Caco-2 (cell line): ENCODE data around the gene ZFYVE19. TPM values are rescaled to one million over a fixed set of nuclear protein-coding genes. Genes with fewer than 3 reads are reported as not detected.

Experiments used
- BruUV-seq: library from RNA; stranded (reverse); fragments of 400-500 nt; replicated peaks from 2 replicates; lab custom pipeline; 2021; lab: Mats Ljungman, UMichigan
- CTCF ChIA-PET: fragments of 300-600 bp; sonication (Branson Sonifier 250); formaldehyde crosslinking; loops from one replicate; lab custom pipeline; 2022; ENCODE audit warnings: antibody characterized with exemption; lab: Charles Lee
- POLR2A ChIA-PET: fragments of 300-600 bp; sonication (Branson Sonifier 250); formaldehyde crosslinking; loops from one replicate; lab custom pipeline; 2022; ENCODE audit warnings: antibody characterized with exemption; lab: Charles Lee
- DNase-seq, 2 experiments: peaks; one replicate each; pipeline versions ENCODE4 v3.0.0 to v3.0.0-alpha.2; 2020 to 2022
- H3K27me3 ChIP-seq: replicated peaks from 2 replicates; pipeline ENCODE4 v1.6.0; 2011; ENCODE audit warnings: low read length; ENCODE audit not compliant: control insufficient read depth, insufficient read depth
- H3K36me3 ChIP-seq: 2 replicates; pipeline ENCODE4 v1.5.1; 2011; ENCODE audit warnings: low read length; ENCODE audit not compliant: control insufficient read depth, insufficient read depth
- H3K4me1 ChIP-seq: fragments of 250-450 bp; sonication (Bioruptor Pico); 2 replicates; pipeline ENCODE4 v1.5.1; 2020; ENCODE audit warnings: mild to moderate bottlenecking
- H3K4me3 ChIP-seq: 2 replicates; pipeline ENCODE4 v1.5.1; 2011; ENCODE audit warnings: low read depth, mild to moderate bottlenecking, control low read depth, low read length
- H3K9me3 ChIP-seq: fragments of 250-450 bp; sonication (Bioruptor Pico); 2 replicates; pipeline ENCODE4 v1.5.1; 2020; ENCODE audit warnings: mild to moderate bottlenecking, moderate library complexity
- H3K27ac Mint-ChIP-seq: one replicate; pipeline ENCODE4 v1.8.0; 2022; ENCODE audit warnings: mixed read lengths; ENCODE audit not compliant: unreplicated experiment
- H3K27me3 Mint-ChIP-seq: one replicate; pipeline ENCODE4 v1.8.0; 2022; ENCODE audit warnings: mixed read lengths; ENCODE audit not compliant: insufficient read depth, unreplicated experiment
- H3K36me3 Mint-ChIP-seq: one replicate; pipeline ENCODE4 v1.8.0; 2022; ENCODE audit warnings: mild to moderate bottlenecking, mixed read lengths; ENCODE audit not compliant: insufficient read depth, unreplicated experiment
- H3K4me1 Mint-ChIP-seq: one replicate; pipeline ENCODE4 v1.8.0; 2022; ENCODE audit warnings: low read depth, mixed read lengths; ENCODE audit not compliant: unreplicated experiment
- H3K4me3 Mint-ChIP-seq: one replicate; pipeline ENCODE4 v1.8.0; 2022; ENCODE audit warnings: mild to moderate bottlenecking, moderate library complexity, mixed read lengths; ENCODE audit not compliant: unreplicated experiment
- H3K9me3 Mint-ChIP-seq: one replicate; pipeline ENCODE4 v1.8.0; 2022; ENCODE audit warnings: mixed read lengths; ENCODE audit not compliant: unreplicated experiment
- CTCF ChIP-seq, 2 experiments: fragments of 200-600 bp in 1 of 2; IDR thresholded peaks; 1 replicate in 1 of 2; 2 replicates in 1 of 2; pipeline versions ENCODE4 v1.5.1 to v1.8.0; 2011 to 2022; ENCODE audit warnings: antibody characterized with exemption in 1 of 2, control low read depth in 1 of 2, inconsistent platforms in 1 of 2, low read depth in 1 of 2, low read length in 1 of 2, mild to moderate bottlenecking in 1 of 2, moderate library complexity in 1 of 2; ENCODE audit not compliant: insufficient read depth in 1 of 2, severe bottlenecking in 1 of 2, unreplicated experiment in 1 of 2
- intact Hi-C: fragments of 100-400 bp; cut with micrococcal nuclease; formaldehyde crosslinking; loops from one replicate; pipeline ENCODE4 v1.10.0; 2022; ENCODE audit not compliant: unreplicated experiment
- total RNA-seq: library from RNA; stranded (reverse); gene quantifications from 2 replicates; pipeline ENCODE4 v1.2.3, GENCODE V29; 2022

ZFYVE19 gene
- total RNA-seq, 1 experiment from 2014 or later = 26.7 TPM

GRCh38 chr15:40785814-40786213 lies 21.1 kb upstream of the ZFYVE19 start:
- H3K27me3 Mint-ChIP-seq = no peaks in the 10 kb centered on the region
- no peak overlapping the region for H3K27ac Mint-ChIP-seq
- H3K36me3 Mint-ChIP-seq = no peaks in the 10 kb centered on the region
- Histone ChIP-seq H3K4me3 (no peak overlapping the region), H3K4me1 (peaks cover 14% of the 10 kb centered on the region), H3K27me3 (no peaks in the 10 kb centered on the region), H3K36me3 (no peaks in the 10 kb centered on the region; the same call in 1 of the 2 replicates), H3K9me3 (no peaks in the 10 kb centered on the region)
- POLR2A ChIA-PET = no interaction called here
- intact Hi-C loops = loop anchor here (10.0 kb wide), 1 partner anchor 191 kb away; the partner anchor contains the start of gene KNL1
- BruUV-seq = no TSS peak
- CTCF ChIA-PET = interaction anchor here (0.7 to 2.4 kb wide), 12 partner anchors 15 to 118 kb away, joined by 3 to 13 read pairs (median 4); partner anchors contain the start of genes RHOV and VPS18
- H3K4me3 Mint-ChIP-seq = no peak overlapping the region
- H3K9me3 Mint-ChIP-seq = no peaks in the 10 kb centered on the region
- TF ChIP-seq CTCF (IDR thresholded peaks at IDR 0.05; ENCODE audit: insufficient read depth in 1 of 2, low read depth in 1 of 2, low read length in 1 of 2, severe bottlenecking in 1 of 2, unreplicated experiment in 1 of 2) = no peak
- peaks cover 15% of the 10 kb centered on the region for H3K4me1 Mint-ChIP-seq
- no peak for DNase-seq

DNA sequence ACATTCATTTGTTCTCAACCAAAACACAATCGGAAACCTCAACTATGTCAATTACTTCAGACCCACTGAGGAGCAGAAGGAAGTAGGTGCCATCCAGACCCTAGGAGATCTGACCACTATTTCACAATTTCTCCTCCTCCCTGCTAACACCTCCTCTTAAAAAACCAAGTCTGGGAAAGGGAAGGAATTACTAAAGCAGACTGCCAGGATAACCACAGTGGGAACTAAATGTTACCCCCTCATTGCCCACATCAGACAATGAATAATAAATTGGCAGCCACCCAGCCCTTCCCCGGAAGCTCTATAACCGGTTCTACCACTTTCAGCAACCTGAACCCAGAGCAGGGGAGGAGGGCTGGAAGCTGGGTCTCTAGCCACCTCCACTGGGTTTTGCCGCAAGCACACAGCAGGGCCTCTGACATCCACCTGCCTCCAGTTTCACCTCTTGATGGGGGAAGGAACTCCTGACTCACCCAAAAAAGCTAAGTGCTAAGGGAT lies 19.5 kb upstream of the ZFYVE19 start:
- H3K27me3 ChIP-seq = no peaks in the 10 kb centered on the region
- TF ChIP-seq CTCF (IDR thresholded peaks at IDR 0.05; ENCODE audit: insufficient read depth in 1 of 2, low read depth in 1 of 2, low read length in 1 of 2, severe bottlenecking in 1 of 2, unreplicated experiment in 1 of 2) = no peak
- no peaks in the 10 kb centered on the region for H3K36me3 Mint-ChIP-seq
- no peak overlapping the region for H3K27ac Mint-ChIP-seq
- H3K4me3 ChIP-seq = no peak overlapping the region
- no peaks in the 10 kb centered on the region; the same call in 1 of the 2 replicates for H3K36me3 ChIP-seq
- BruUV-seq = no TSS peak
- no peak overlapping the region for H3K4me3 Mint-ChIP-seq
- H3K27me3 Mint-ChIP-seq = no peaks in the 10 kb centered on the region
- intact Hi-C loops = loop anchor here (10.0 kb wide), 1 partner anchor 193 kb away; the partner anchor contains the start of gene KNL1
- CTCF ChIA-PET = interaction anchor here (0.5 to 2.2 kb wide), 6 partner anchors 9 to 140 kb away, joined by 3 to 6 read pairs (median 3); partner anchors contain the start of gene RHOV
- peaks cover 15% of the 10 kb centered on the region for H3K4me1 Mint-ChIP-seq
- H3K9me3 Mint-ChIP-seq = no peaks in the 10 kb centered on the region
- H3K9me3 ChIP-seq = no peaks in the 10 kb centered on the region
- DNase-seq = no peak
- peaks cover 14% of the 10 kb centered on the region for H3K4me1 ChIP-seq
- POLR2A ChIA-PET = interaction anchor here (1.0 to 1.2 kb wide), 2 partner anchors 70 to 865 kb away, joined by 3 to 4 read pairs; no protein-coding TSS in a partner anchor

DNA sequence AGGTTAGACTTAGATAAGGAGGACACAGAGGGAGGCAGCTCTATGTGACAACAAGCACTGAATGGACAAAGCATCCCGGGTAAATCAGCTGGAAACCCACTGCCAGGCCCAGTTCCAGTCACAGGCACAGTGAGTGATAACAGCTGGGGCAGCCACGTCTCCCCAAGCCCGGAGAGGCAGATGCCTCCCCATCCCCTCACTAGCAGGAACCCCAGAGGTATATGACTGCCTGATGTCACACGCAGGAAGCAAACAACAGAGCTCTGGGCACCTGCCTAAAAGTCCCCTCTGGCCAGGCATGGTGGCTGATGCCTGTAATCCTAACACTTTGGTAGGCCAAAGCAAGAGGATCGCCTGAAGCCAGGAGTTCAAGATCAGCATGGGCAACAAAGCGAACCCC lies 18.9 kb upstream of the ZFYVE19 start:
- POLR2A ChIA-PET = interaction anchor here (1.0 to 1.2 kb wide), 2 partner anchors 69 to 866 kb away, joined by 3 to 4 read pairs; no protein-coding TSS in a partner anchor
- no peaks in the 10 kb centered on the region for H3K27me3 ChIP-seq
- no peak overlapping the region for H3K27ac Mint-ChIP-seq
- CTCF ChIA-PET = interaction anchor here (0.6 to 2.2 kb wide), 4 partner anchors 9 to 104 kb away, joined by 3 to 6 read pairs (median 4); partner anchors contain the start of gene RHOV
- H3K9me3 ChIP-seq = no peaks in the 10 kb centered on the region
- DNase-seq = no peak
- H3K4me3 ChIP-seq = no peak overlapping the region
- intact Hi-C loops = loop anchor here (10.0 kb wide), 1 partner anchor 193 kb away; the partner anchor contains the start of gene KNL1
- H3K4me3 Mint-ChIP-seq = no peak overlapping the region
- no peak for TF ChIP-seq CTCF (IDR thresholded peaks at IDR 0.05; ENCODE audit: insufficient read depth in 1 of 2, low read depth in 1 of 2, low read length in 1 of 2, severe bottlenecking in 1 of 2, unreplicated experiment in 1 of 2)
- H3K36me3 ChIP-seq = no peaks in the 10 kb centered on the region; the same call in 1 of the 2 replicates
- H3K27me3 Mint-ChIP-seq = no peaks in the 10 kb centered on the region
- peaks cover 17% of the 10 kb centered on the region for H3K4me1 Mint-ChIP-seq
- no peaks in the 10 kb centered on the region for H3K9me3 Mint-ChIP-seq
- H3K4me1 ChIP-seq = peaks cover 14% of the 10 kb centered on the region
- BruUV-seq = no TSS peak
- H3K36me3 Mint-ChIP-seq = no peaks in the 10 kb centered on the region
